Adipose tissue (tissue), 3 donors: ENCODE data around the gene ERBB2. TPM values are rescaled to one million over a fixed set of nuclear protein-coding genes. Genes with fewer than 3 reads are reported as not detected.
A peak's percentile ranks its signal among the peaks of the same experiment; 100 is the strongest.
"Not testable (repeated sequence)": the region's sequence is repeated elsewhere in the genome, so short reads cannot be mapped to it uniquely, and the experiment has no call there.

ENCODE experiments used
- H3K27ac ChIP-seq: one replicate; pipeline ENCODE4 v1.5.1; 2013; ENCODE audit warnings: low read depth, low read length
- WGBS, 3 donors: extraction: QIAGEN DNeasy Blood & Tissue Kit; methylation state at CpG; one replicate each; pipeline ENCODE4 v1.1.7; 2013; 5-methylcytosine and 5-hydroxymethylcytosine counted together
- polyA plus RNA-seq, 3 donors: library from polyadenylated mRNA; stranded (reverse); fragments of 200-250 nt; gene quantifications; one replicate each; pipeline ENCODE4 v1.2.3, GENCODE V29; 2013
- donor health status: healthy with polysubstance abuse.
- donor health status: Bipolar disorder and iron deficiency.
- donor health status: healthy.

The ERBB2 gene
- polyA plus RNA-seq, 3 donors, result 7.2 to 28.0 (median 7.4) TPM

GRCh38 chr17:39696731-39697130, 3.1 kb upstream of the ERBB2 start:
- H3K27ac ChIP-seq, result no peak overlapping the region
- WGBS, 3 donors, result 78 to 89% (median 84%) methylated on average over 6 of the region's 6 CpGs

DNA sequence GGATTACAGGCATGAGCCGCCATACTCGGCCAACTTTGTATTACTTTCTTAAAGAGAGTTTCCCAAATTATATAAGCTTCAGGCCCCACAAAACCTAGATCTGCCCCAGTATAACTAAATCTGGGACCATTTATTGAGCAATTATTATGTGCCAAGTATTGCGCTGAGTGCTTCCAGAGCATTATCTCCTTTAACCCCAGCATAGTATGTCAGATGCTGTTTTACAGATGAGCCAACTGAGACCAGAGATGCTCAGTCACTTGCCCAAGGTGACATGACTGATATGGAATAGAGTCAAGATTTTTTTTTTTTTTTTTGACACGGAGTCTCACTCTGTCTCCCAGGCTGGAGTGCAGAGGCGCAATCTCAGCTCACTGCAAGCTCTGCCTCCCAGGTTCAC, 1.9 kb upstream of the ERBB2 start:
- 93 to 94% (median 93%) methylated on average over 5 of the region's 5 CpGs for WGBS, 3 donors

GRCh38 chr17:39699157-39699817, 577 bp upstream of the ERBB2 start:
- 47 to 56% (median 53%) methylated on average over 11 of the region's 11 CpGs for WGBS, 3 donors
- not testable (repeated sequence) for H3K27ac ChIP-seq

More for the DNA sequence above, 1.9 kb upstream of the ERBB2 start:
- H3K27ac ChIP-seq, result no peak overlapping the region

DNA sequence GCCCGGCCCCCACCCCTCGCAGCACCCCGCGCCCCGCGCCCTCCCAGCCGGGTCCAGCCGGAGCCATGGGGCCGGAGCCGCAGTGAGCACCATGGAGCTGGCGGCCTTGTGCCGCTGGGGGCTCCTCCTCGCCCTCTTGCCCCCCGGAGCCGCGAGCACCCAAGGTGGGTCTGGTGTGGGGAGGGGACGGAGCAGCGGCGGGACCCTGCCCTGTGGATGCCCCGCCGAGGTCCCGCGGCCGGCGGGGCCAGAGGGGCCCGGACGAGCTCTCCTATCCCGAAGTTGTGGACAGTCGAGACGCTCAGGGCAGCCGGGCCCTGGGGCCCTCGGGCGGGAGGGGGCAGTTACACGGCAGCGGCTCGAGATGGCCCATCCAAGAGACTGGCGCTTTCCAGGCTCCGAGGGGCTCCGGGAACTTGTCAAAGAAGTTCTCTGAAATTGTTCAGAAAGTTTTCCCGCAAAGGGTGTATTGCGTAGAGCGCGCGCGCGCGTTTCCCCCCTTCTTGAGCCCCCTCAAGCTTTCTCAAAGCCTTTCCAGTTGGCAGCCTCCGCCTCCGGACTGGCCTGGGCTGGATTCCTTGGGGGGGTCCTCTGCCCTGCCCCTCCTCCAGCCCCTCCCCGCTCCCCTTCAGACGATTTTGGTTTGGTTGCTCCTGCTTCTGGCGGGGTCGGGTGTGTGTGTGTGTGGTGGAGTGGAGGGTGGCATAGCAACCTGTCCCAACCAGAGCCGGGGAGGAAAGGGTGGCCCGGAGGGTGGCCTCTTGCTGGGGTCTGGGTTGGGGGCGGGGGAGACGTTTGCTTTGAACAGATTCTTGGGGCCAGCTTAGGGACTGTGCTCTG, 504 bp downstream of the ERBB2 start:
- 2% methylated on average over 57 of the region's 57 CpGs for WGBS, 3 donors

GRCh38 chr17:39701012-39701783, 1.3 kb downstream of the ERBB2 start:
- no peak overlapping the region for H3K27ac ChIP-seq
- WGBS, 3 donors, result 29 to 49% (median 48%) methylated on average over 10 of the region's 10 CpGs

More for the DNA sequence above, 504 bp downstream of the ERBB2 start:
- H3K27ac ChIP-seq, result no peak overlapping the region

DNA sequence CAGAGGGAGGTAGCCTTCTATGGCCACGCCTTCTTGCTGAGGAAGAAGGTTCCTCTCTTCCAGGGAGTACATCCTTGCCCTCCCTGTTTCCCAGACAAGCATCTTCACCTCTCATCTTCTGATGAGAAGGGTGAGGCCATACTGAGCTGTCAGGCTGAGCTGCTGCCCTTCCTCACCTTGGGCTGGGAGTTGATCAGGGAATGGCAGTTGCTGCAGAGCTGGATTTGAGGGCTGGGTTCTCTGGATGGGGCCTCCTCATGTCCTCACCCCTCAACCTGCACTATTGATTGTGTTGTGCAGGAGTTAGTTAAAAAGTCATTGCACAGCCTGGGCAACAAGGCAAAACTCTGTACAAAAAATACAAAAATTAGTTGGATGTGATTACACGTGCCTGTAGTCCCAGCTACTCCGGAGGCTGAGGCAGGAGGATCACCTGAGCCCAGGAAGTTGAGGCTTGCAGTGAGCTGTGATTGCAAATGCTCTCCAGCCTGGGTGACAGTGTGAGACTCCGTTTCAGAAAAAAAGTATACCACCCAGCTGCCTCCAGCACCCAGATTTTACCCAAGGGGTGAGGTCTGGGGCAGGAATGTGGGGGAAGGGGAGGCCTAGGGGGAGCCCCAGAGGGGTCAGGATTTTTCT, 2.0 kb downstream of the ERBB2 start:
- H3K27ac ChIP-seq, result peak overlapping the region; percentile 41
- 54 to 79% (median 77%) methylated on average over 4 of the region's 4 CpGs for WGBS, 3 donors

DNA sequence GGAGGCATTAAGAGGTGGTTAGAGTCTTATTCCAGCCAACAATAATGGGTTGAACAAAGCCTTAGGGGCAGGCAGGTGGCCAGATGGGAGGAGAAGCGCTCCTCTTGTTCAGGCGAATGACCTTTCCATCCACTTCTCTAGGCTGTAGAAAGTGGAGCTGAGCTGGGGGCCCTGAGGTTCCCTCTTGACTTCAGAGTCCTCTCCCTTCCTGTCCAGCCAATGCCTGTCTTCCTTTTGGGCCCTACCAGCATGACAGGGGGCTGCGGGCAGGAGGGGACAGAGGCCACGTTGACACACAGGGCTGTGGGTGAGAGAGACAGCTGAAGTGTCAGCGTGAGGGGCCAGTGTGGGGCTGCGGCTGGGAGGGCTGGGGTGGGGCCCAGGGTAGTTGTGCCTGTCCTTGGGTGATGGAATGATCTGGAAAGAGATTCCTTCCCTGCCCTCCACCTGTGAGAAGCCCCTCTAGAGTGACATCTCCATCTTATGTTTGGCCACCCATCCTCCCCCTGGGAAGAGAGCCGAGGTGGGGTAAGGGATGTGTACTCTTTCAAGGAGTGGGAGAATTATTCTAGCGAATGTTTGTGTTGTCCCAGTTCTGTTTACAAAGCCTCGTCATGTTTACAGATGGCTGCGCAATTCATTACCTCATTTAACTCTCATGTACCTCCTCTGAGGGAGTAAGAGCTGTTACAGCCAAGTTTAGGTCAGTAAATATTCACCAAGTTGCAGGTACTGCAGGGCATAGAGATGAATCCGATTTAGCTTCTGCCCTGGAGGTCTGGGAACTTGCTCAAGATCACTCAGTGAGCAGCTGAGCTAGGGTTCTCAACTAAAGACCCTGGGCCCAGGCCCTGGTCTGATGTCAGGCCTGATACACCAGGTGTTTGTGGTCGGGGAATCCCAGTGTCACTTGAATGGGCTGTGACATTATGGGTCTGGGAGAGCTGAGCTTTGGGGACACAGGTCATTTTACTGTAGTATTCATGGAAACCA, 3.3 kb downstream of the ERBB2 start:
- H3K27ac ChIP-seq, result no peak overlapping the region
- WGBS, 3 donors, result 53 to 73% (median 70%) methylated on average over 12 of the region's 12 CpGs

GRCh38 chr17:39703913-39704312, 4.0 kb downstream of the ERBB2 start:
- no peak overlapping the region for H3K27ac ChIP-seq
- 80 to 90% (median 84%) methylated on average over 5 of the region's 5 CpGs for WGBS, 3 donors

- 43 to 73% (median 67%) methylated on average over 11 of the region's 11 CpGs for WGBS, 3 donors
Observed at GRCh38 chr17:39704821-39705551, 5.1 kb downstream of the ERBB2 start.

DNA sequence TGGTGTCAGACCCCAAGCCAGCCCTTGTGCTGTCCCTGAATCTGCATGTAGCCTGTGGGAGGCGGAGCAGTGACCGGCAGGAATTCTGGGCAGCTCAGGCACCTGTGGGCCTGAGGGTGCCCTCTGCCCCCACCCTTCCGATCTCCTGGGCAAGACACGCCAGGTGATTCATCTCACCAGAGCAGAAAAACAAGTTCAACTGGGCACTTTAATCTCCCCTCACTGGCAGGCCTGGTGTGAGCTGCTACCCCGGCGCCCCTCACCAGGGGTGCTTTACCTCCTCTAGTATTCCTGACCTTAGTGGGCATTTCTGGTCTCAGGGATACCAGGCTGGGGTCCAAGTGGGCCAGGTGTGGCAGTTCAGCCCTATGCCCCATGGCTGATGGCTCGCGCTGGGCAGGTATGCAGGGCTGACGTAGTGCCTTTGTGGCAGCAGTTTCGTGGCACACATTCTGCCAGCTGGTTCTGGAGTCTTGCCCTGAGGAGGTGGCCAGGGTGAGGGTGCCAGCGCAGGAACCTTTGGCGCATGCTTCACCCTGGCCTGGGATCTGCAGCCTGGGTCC, 6.0 kb downstream of the ERBB2 start:
- WGBS, 3 donors, result 20 to 89% (median 88%) methylated on average over 12 of the region's 12 CpGs
- H3K27ac ChIP-seq, result no peak overlapping the region

More at GRCh38 chr17:39704821-39705551, 5.1 kb downstream of the ERBB2 start:
- no peak overlapping the region for H3K27ac ChIP-seq

GRCh38 chr17:39706383-39706782, 6.5 kb downstream of the ERBB2 start:
- WGBS, 3 donors, result 59 to 88% (median 84%) methylated on average over 7 to 8 of the region's 8 CpGs
- no peak overlapping the region for H3K27ac ChIP-seq

DNA sequence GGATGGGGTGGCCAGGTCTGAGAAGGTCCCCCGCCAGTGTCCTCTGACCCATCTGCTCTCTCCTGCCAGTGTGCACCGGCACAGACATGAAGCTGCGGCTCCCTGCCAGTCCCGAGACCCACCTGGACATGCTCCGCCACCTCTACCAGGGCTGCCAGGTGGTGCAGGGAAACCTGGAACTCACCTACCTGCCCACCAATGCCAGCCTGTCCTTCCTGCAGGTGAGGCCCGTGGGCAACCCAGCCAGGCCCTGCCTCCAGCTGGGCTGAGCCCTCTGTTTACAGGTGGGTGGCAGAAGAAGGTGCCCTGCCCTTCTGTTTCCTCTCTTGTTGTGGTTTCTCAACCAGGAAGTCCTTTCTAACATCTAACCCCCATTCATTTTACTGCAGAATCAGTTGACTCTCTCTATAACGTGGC, 7.1 kb downstream of the ERBB2 start:
- 71 to 84% (median 83%) methylated on average over 7 of the region's 7 CpGs for WGBS, 3 donors
- no peak overlapping the region for H3K27ac ChIP-seq

- H3K27ac ChIP-seq, result no peak overlapping the region
- 83 to 86% (median 83%) methylated on average over 12 to 14 of the region's 14 CpGs for WGBS, 3 donors
Observed at GRCh38 chr17:39709319-39709997, 9.6 kb downstream of the ERBB2 start.

GRCh38 chr17:39709998-39710964, 10.4 kb downstream of the ERBB2 start:
- 87 to 91% (median 89%) methylated on average over 20 of the region's 20 CpGs for WGBS, 3 donors
- H3K27ac ChIP-seq, result no peak overlapping the region

- H3K27ac ChIP-seq, result not testable (repeated sequence)
- 88 to 93% (median 89%) methylated on average over 11 of the region's 11 CpGs for WGBS, 3 donors
Observed at GRCh38 chr17:39711071-39711470, 11.2 kb downstream of the ERBB2 start.
